Brain microvascular endothelial cell (primary cell): Measurements from ENCODE around the gene SEPSECS.

Experiments
- DNase-seq: peaks from one replicate; pipeline ENCODE4 v3.0.0-alpha.2; 2020
- H3K27ac ChIP-seq: fragments of 250-450 bp; sonication (Bioruptor Pico); 2 replicates; pipeline ENCODE4 v1.5.1; 2020; ENCODE audit warnings: mild to moderate bottlenecking, moderate library complexity
- H3K27me3 ChIP-seq: fragments of 250-450 bp; sonication (Bioruptor Pico); replicated peaks from 2 replicates; pipeline ENCODE4 v1.5.1; 2020; ENCODE audit warnings: mild to moderate bottlenecking
- H3K36me3 ChIP-seq: fragments of 250-450 bp; sonication (Bioruptor Pico); replicated peaks from 2 replicates; pipeline ENCODE4 v1.5.1; 2020; ENCODE audit warnings: mild to moderate bottlenecking
- H3K4me3 ChIP-seq: 2 replicates; pipeline ENCODE4 v1.5.1; 2011; ENCODE audit warnings: low read depth, mild to moderate bottlenecking, control low read depth, low read length, moderate library complexity
- in situ Hi-C: cut with HindIII; loops from 2 replicates; pipeline ENCODE4 v1.10.0; 2017; ENCODE audit warnings: low sequenced_read_pairs, low pct_ligation_motif_present
- TF ChIP-seq, protein P1 (sequence below): IDR thresholded peaks from 2 replicates; pipeline ENCODE4 v1.5.1; 2011; ENCODE audit warnings: low read depth, mild to moderate bottlenecking, moderate library complexity, low read length, control low read depth, inconsistent platforms; ENCODE audit errors: missing control alignments

SEPSECS gene

DNA sequence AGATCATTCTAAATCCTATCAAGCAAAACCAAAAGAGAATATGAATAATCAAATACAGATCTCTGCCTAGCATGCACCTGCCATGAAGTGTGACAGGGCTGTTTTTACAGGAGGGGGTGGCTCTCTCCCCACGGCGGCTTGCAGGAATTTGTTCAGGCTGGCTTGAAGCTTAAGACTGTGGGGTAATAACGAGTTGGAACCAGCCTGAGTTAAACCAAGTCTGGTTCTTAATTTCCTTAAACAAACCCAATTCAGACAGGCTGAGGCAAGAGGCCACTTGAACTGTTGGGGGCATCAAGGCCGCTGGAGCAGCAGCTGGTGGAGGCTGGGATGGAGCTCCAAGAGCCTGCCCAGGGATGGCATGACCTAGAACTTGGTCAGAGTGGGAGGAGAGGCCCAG, 84.4 kb downstream of the SEPSECS start:
- H3K36me3 ChIP-seq: no peaks in the 10 kb centered on the region
- H3K4me3 ChIP-seq: no peak overlapping the region
- no peak for DNase-seq
- TF ChIP-seq, protein P1, sequence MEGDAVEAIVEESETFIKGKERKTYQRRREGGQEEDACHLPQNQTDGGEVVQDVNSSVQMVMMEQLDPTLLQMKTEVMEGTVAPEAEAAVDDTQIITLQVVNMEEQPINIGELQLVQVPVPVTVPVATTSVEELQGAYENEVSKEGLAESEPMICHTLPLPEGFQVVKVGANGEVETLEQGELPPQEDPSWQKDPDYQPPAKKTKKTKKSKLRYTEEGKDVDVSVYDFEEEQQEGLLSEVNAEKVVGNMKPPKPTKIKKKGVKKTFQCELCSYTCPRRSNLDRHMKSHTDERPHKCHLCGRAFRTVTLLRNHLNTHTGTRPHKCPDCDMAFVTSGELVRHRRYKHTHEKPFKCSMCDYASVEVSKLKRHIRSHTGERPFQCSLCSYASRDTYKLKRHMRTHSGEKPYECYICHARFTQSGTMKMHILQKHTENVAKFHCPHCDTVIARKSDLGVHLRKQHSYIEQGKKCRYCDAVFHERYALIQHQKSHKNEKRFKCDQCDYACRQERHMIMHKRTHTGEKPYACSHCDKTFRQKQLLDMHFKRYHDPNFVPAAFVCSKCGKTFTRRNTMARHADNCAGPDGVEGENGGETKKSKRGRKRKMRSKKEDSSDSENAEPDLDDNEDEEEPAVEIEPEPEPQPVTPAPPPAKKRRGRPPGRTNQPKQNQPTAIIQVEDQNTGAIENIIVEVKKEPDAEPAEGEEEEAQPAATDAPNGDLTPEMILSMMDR: no peak
- no peak overlapping the region for H3K27ac ChIP-seq
- in situ Hi-C loops: no loop called here
- peaks cover 2% of the 10 kb centered on the region for H3K27me3 ChIP-seq

DNA sequence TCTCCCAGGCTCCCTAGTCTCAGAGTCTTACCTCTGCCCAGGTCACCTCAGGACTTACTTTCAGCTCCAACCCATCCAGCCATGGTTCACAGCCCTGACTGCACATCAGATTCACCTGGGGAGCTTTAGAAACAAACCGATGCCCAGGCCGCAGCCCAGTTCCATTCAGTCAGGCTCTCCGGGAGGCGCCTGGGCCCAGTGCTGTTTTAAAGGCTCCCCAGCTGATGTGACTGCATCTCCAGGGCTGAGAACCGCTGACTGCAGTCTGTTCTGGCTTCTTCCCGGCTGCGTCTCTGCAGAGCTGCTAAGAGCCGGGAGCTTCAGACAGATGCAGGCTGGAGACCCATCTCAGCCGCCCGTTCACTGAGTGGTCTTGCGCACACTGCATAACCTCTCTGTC, 85.1 kb downstream of the SEPSECS start:
- H3K4me3 ChIP-seq: no peak overlapping the region
- TF ChIP-seq, protein P1: no peak

DNA sequence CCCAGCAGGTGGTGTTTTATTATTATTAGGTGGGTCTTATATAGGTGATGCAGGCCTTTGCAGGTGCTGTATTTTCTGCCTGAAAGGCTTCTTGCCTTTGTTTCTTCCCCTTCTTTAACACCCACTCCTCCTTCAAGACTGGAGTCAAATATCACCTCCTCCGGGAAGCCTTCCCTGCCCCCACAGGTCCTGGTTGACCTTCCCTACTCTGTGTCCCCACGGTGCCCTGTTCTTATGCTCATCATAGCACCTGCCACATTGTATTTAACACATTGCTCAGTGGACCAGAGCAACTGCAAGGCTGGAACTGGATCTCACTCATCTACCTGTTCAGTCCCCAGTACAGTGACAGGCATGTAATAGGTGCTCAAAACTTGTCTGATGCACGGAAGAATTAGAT, 89.7 kb downstream of the SEPSECS start:
- no peak overlapping the region for H3K27ac ChIP-seq
- H3K4me3 ChIP-seq: no peak overlapping the region
- TF ChIP-seq, protein P1: no peak
- in situ Hi-C loops: no loop called here
- DNase-seq: no peak
- H3K27me3 ChIP-seq: peaks cover 2% of the 10 kb centered on the region
- no peaks in the 10 kb centered on the region for H3K36me3 ChIP-seq

More for the DNA sequence above, 85.1 kb downstream of the SEPSECS start:
- Histone ChIP-seq H3K27me3 (peaks cover 2% of the 10 kb centered on the region), H3K36me3 (no peaks in the 10 kb centered on the region), H3K27ac (no peak overlapping the region)
- DNase-seq: no peak
- in situ Hi-C loops: no loop called here
